GM18858 (cell line): ENCODE data around the gene SLC33A1.

Experiments
- ATAC-seq: cut with Tn5 transposase; IDR thresholded peaks from one replicate; pipeline ENCODE4 v1.9.1; 2021; ENCODE audit not compliant: unreplicated experiment

The SLC33A1 gene

DNA sequence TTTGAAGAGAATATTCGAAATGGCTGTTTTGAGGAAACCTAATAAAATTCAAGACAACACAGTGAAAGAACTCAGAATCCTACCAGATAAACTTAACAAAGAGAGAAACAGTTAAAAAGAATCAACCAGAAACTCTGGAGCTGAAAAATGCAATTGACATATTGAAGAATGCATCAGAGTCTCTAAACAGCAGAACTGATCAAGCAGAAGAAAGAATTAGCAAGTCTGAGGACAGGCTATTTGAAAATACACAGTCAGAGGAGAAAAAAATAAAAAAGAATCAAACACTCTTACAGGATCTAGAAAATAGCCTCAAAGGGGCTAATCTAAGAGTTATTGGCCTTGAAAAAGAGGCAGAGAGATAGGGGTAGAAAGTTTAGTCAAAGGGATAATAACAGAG is 61.7 kb downstream of the SLC33A1 start:
- no peak for ATAC-seq

DNA sequence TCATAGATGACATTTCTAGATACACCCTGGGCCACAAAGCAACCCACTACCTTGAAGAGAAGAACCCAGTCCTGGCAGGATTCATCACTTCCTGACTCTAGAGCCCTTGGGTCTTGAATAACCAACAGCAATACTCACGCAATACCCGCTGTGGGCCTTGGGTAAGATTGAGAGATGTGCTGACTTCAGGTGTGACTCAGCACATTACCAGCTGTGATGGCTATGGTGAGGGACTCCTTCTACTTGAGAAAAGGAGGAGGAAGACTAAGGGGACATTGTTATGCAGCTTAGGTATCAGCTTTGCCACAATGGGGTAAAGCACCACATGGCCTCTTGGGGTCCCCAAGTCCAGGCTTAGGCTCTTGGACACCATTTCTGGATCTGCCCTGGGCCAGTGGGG is 63.0 kb downstream of the SLC33A1 start:
- ATAC-seq = no peak

- ATAC-seq = no peak
Measured at GRCh38 chr3:155790272-155790925, 63.8 kb downstream of the SLC33A1 start.

- ATAC-seq = no peak
Measured at GRCh38 chr3:155785662-155786295, 68.4 kb downstream of the SLC33A1 start.

DNA sequence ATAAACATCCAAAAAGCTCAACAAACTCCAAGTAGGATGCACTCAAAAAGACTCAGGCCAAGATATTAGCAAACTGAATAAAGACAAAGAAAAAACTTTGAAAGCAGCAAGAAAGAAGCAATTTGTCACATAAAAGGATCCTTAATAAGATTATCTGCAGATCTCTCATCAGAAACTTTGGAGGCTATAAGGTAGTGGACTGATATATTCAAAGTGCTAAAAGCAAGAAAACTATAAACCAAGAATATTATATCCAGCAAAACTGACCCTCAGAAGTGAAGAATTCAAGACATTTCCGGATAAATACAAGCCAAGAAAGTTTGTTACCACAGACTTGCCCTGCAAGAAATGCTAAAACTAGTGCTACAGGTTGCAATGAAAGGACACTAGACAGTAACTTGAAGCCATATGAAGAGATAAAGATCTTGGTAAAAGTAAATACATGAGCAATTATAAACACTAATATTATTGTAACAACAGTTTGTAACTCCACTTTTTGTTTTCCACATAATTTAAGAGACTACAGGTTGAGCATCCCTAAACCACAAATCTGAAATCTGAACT is 71.8 kb downstream of the SLC33A1 start:
- no peak for ATAC-seq

- ATAC-seq = no peak
Measured at GRCh38 chr3:155780291-155780690, 73.9 kb downstream of the SLC33A1 start.

- ATAC-seq = no peak
Measured at GRCh38 chr3:155778462-155778861, 75.8 kb downstream of the SLC33A1 start.

GRCh38 chr3:155772801-155773200 is 81.4 kb downstream of the SLC33A1 start:
- ATAC-seq = no peak

GRCh38 chr3:155771126-155771525 is 83.1 kb downstream of the SLC33A1 start:
- ATAC-seq = no peak
